ENCODE measurements around the gene ANK3.
A peak's percentile ranks its signal among the peaks of the same experiment; 100 is the strongest.

Gene ANK3

DNA sequence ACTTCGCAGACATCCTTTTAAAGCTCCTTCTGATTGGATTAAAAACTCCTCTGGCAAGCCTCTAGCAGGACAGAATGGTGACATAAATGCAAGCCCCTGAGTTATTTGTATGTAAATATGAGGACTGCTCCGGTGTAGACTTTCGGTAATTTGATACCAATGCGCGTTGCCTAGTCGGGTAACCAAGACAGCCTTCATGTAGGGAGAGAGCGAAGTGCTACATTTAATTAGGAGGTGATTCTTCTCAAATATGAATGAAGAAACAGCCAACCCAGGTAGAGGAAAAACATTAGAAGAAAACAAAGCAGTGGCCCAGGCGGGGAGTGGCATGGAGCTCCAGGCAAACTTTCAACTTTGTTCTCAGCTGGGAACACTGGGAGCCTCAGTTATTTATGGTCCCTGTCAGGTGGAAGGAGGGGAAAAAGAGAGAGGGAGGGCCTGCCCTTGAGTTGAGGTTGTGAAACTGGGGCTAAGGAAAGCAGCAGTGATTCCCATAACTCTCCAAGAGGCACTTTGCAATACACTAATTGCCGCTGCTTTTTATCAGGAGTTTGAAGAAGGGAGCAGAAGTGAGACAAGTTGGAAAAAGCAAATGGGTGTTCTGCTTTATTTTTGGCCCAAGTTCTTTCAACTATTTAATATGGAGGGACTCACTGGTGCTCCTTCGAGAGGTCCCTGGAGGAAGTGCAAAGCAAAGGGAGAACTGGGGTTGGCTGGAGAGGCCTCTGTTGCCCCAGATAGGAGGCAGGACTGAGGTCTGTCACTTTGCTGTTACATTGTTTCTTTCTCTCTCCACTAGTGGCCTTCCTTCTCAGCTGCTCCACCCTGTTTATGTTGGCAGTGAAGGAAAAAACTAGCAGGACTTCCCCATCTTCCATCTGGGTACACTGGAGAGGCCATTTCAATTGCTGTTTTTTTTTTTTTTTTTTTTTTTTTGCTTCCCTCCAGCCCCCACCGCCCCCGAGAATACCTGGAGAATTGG, 248.7 kb downstream of the ANK3 start (continued):
- TF ChIP-seq, protein P1, sequence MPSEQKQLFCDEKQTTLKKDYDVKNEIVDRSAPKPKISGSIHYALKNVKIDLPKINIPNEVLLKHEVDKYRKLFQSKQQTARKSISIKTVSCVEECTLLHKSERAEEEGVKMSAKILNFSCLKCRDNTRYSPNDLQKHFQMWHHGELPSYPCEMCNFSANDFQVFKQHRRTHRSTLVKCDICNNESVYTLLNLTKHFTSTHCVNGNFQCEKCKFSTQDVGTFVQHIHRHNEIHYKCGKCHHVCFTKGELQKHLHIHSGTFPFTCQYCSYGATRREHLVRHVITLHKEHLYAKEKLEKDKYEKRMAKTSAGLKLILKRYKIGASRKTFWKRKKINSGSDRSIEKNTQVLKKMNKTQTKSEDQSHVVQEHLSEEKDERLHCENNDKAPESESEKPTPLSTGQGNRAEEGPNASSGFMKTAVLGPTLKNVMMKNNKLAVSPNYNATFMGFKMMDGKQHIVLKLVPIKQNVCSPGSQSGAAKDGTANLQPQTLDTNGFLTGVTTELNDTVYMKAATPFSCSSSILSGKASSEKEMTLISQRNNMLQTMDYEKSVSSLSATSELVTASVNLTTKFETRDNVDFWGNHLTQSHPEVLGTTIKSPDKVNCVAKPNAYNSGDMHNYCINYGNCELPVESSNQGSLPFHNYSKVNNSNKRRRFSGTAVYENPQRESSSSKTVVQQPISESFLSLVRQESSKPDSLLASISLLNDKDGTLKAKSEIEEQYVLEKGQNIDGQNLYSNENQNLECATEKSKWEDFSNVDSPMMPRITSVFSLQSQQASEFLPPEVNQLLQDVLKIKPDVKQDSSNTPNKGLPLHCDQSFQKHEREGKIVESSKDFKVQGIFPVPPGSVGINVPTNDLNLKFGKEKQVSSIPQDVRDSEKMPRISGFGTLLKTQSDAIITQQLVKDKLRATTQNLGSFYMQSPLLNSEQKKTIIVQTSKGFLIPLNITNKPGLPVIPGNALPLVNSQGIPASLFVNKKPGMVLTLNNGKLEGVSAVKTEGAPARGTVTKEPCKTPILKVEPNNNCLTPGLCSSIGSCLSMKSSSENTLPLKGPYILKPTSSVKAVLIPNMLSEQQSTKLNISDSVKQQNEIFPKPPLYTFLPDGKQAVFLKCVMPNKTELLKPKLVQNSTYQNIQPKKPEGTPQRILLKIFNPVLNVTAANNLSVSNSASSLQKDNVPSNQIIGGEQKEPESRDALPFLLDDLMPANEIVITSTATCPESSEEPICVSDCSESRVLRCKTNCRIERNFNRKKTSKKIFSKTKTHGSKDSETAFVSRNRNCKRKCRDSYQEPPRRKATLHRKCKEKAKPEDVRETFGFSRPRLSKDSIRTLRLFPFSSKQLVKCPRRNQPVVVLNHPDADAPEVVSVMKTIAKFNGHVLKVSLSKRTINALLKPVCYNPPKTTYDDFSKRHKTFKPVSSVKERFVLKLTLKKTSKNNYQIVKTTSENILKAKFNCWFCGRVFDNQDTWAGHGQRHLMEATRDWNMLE (tag by site-specific recombination; conservative IDR thresholded peaks at IDR 0.05; ENCODE audit: low read depth) = no peak
- TF ChIP-seq SALL2 (tag by site-specific recombination; IDR thresholded peaks at IDR 0.05; ENCODE audit: borderline replicate concordance) (no peak), ZNF174 (tag by site-specific recombination; IDR thresholded peaks at IDR 0.05) (no peak), ZNF112 (tag by site-specific recombination; IDR thresholded peaks at IDR 0.05) (no peak), GFI1B (tag by site-specific recombination; IDR thresholded peaks at IDR 0.05) (0 out of 2 replicates have a peak, but pooled peaks have one; percentile 60), ZIC2 (tag by site-specific recombination; IDR thresholded peaks at IDR 0.05) (peak; percentile 59), ZNF560 (tag by site-specific recombination; IDR thresholded peaks at IDR 0.05; ENCODE audit: borderline replicate concordance) (no peak), ZNF354C (tag by site-specific recombination; IDR thresholded peaks at IDR 0.05; ENCODE audit: borderline replicate concordance, low read depth) (no peak), ZNF324 (tag by site-specific recombination; IDR thresholded peaks at IDR 0.05) (no peak), MZF1 (tag by site-specific recombination; IDR thresholded peaks at IDR 0.05; ENCODE audit: borderline replicate concordance) (peak; percentile 62; the same call in 1 of the 2 replicates), ZBTB8A (tag by site-specific recombination; IDR thresholded peaks at IDR 0.05) (peak; percentile 11; the same call in 1 of the 2 replicates), ZEB2 (tag by site-specific recombination; IDR thresholded peaks at IDR 0.05) (no peak; the same call in 1 of the 2 replicates), SP7 (tag by site-specific recombination; IDR thresholded peaks at IDR 0.05) (peak; percentile 80), ZNF785 (tag by site-specific recombination; IDR thresholded peaks at IDR 0.05) (no peak), ZNF391 (tag by site-specific recombination; IDR thresholded peaks at IDR 0.05; ENCODE audit: borderline replicate concordance, low read depth) (no peak), ZNF843 (tag by site-specific recombination; IDR thresholded peaks at IDR 0.05) (peak; percentile 43; the same call in 1 of the 2 replicates), ZNF423 (tag by site-specific recombination; IDR thresholded peaks at IDR 0.05) (no peak), SP3 (tag by site-specific recombination; IDR thresholded peaks at IDR 0.05) (peak; percentile 40; the same call in 1 of the 2 replicates), ZNF140 (tag by site-specific recombination; IDR thresholded peaks at IDR 0.05) (peak; percentile 7; the same call in 1 of the 2 replicates), ZNF341 (tag by site-specific recombination; IDR thresholded peaks at IDR 0.05; ENCODE audit: low read depth) (peak; percentile 56), ZNF335 (tag by site-specific recombination; conservative IDR thresholded peaks at IDR 0.05) (peak; percentile 67), ZNF600 (tag by site-specific recombination; IDR thresholded peaks at IDR 0.05) (no peak), SP2 (tag by site-specific recombination; IDR thresholded peaks at IDR 0.05) (peak; percentile 61), ZSCAN30 (tag by site-specific recombination; IDR thresholded peaks at IDR 0.05) (no peak), ZNF404 (tag by site-specific recombination; IDR thresholded peaks at IDR 0.05) (no peak)
- TF ChIP-seq, protein P2, sequence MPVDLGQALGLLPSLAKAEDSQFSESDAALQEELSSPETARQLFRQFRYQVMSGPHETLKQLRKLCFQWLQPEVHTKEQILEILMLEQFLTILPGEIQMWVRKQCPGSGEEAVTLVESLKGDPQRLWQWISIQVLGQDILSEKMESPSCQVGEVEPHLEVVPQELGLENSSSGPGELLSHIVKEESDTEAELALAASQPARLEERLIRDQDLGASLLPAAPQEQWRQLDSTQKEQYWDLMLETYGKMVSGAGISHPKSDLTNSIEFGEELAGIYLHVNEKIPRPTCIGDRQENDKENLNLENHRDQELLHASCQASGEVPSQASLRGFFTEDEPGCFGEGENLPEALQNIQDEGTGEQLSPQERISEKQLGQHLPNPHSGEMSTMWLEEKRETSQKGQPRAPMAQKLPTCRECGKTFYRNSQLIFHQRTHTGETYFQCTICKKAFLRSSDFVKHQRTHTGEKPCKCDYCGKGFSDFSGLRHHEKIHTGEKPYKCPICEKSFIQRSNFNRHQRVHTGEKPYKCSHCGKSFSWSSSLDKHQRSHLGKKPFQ (tag by site-specific recombination; IDR thresholded peaks at IDR 0.05) = no peak
- TF ChIP-seq, protein P3, sequence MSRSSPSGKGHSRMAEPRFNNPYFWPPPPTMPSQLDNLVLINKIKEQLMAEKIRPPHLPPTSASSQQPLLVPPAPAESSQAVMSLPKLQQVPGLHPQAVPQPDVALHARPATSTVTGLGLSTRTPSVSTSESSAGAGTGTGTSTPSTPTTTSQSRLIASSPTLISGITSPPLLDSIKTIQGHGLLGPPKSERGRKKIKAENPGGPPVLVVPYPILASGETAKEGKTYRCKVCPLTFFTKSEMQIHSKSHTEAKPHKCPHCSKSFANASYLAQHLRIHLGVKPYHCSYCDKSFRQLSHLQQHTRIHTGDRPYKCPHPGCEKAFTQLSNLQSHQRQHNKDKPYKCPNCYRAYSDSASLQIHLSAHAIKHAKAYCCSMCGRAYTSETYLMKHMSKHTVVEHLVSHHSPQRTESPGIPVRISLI (tag by site-specific recombination; IDR thresholded peaks at IDR 0.05) = 0 out of 2 replicates have a peak, but pooled peaks have one; percentile 10
- TF ChIP-seq, protein P4, sequence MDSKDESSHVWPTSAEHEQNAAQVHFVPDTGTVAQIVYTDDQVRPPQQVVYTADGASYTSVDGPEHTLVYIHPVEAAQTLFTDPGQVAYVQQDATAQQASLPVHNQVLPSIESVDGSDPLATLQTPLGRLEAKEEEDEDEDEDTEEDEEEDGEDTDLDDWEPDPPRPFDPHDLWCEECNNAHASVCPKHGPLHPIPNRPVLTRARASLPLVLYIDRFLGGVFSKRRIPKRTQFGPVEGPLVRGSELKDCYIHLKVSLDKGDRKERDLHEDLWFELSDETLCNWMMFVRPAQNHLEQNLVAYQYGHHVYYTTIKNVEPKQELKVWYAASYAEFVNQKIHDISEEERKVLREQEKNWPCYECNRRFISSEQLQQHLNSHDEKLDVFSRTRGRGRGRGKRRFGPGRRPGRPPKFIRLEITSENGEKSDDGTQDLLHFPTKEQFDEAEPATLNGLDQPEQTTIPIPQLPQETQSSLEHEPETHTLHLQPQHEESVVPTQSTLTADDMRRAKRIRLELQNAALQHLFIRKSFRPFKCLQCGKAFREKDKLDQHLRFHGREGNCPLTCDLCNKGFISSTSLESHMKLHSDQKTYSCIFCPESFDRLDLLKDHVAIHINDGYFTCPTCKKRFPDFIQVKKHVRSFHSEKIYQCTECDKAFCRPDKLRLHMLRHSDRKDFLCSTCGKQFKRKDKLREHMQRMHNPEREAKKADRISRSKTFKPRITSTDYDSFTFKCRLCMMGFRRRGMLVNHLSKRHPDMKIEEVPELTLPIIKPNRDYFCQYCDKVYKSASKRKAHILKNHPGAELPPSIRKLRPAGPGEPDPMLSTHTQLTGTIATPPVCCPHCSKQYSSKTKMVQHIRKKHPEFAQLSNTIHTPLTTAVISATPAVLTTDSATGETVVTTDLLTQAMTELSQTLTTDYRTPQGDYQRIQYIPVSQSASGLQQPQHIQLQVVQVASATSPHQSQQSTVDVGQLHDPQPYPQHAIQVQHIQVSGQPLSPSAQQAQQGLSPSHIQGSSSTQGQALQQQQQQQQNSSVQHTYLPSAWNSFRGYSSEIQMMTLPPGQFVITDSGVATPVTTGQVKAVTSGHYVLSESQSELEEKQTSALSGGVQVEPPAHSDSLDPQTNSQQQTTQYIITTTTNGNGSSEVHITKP (tag by site-specific recombination; IDR thresholded peaks at IDR 0.05) = peak; percentile 91
